ENCODE measurements around the gene PRAMEF8.
"Not testable (repeated sequence)": the region's sequence is repeated elsewhere in the genome, so short reads cannot be mapped to it uniquely, and the experiment has no call there.

PRAMEF8 gene

GRCh38 chr1:13253898-13254297, 31.0 kb downstream of the PRAMEF8 start, which contains the start of gene PRAMEF5:
Gene PRAMEF5, plus strand, starts transcription at chr1:13254198. Its CDS starts 5,071 bp downstream, at chr1:13259269.
- H2AFZ ChIP-seq (ENCODE audit: low read depth); H3K4me1 ChIP-seq (ENCODE audit: low read depth, poor library complexity, severe bottlenecking); H3K9ac ChIP-seq; H3K36me3 ChIP-seq (ENCODE audit: insufficient read depth); H3K27ac ChIP-seq; H3K79me2 ChIP-seq (ENCODE audit: insufficient read depth, low read depth); H3K4me2 ChIP-seq; H3K4me3 ChIP-seq (IDR thresholded peaks at IDR 0.05; ENCODE audit: insufficient read depth, low read depth, low read length); H4K20me1 ChIP-seq (ENCODE audit: insufficient read depth); H3K27me3 ChIP-seq (ENCODE audit: insufficient read depth, low read depth): not testable (repeated sequence)

- not testable (repeated sequence) for H3K36me3 ChIP-seq (ENCODE audit: insufficient read depth); H4K20me1 ChIP-seq (ENCODE audit: insufficient read depth); H3K9ac ChIP-seq; H3K4me3 ChIP-seq (IDR thresholded peaks at IDR 0.05; ENCODE audit: insufficient read depth, low read depth, low read length); H3K4me2 ChIP-seq; H3K27ac ChIP-seq; H2AFZ ChIP-seq (ENCODE audit: low read depth); H3K4me1 ChIP-seq (ENCODE audit: low read depth, poor library complexity, severe bottlenecking); H3K27me3 ChIP-seq (ENCODE audit: insufficient read depth, low read depth); H3K79me2 ChIP-seq (ENCODE audit: insufficient read depth, low read depth)
These were observed 37.8 kb downstream of the PRAMEF8 start for GRCh38 chr1:13247122-13247521.

- H3K36me3 ChIP-seq (ENCODE audit: insufficient read depth); H3K4me2 ChIP-seq; H3K27ac ChIP-seq; H3K4me3 ChIP-seq (IDR thresholded peaks at IDR 0.05; ENCODE audit: insufficient read depth, low read depth, low read length); H3K79me2 ChIP-seq (ENCODE audit: insufficient read depth, low read depth); H4K20me1 ChIP-seq (ENCODE audit: insufficient read depth); H2AFZ ChIP-seq (ENCODE audit: low read depth); H3K4me1 ChIP-seq (ENCODE audit: low read depth, poor library complexity, severe bottlenecking); H3K27me3 ChIP-seq (ENCODE audit: insufficient read depth, low read depth); H3K9ac ChIP-seq: not testable (repeated sequence)
These were observed 38.4 kb downstream of the PRAMEF8 start for GRCh38 chr1:13246554-13246871.

DNA sequence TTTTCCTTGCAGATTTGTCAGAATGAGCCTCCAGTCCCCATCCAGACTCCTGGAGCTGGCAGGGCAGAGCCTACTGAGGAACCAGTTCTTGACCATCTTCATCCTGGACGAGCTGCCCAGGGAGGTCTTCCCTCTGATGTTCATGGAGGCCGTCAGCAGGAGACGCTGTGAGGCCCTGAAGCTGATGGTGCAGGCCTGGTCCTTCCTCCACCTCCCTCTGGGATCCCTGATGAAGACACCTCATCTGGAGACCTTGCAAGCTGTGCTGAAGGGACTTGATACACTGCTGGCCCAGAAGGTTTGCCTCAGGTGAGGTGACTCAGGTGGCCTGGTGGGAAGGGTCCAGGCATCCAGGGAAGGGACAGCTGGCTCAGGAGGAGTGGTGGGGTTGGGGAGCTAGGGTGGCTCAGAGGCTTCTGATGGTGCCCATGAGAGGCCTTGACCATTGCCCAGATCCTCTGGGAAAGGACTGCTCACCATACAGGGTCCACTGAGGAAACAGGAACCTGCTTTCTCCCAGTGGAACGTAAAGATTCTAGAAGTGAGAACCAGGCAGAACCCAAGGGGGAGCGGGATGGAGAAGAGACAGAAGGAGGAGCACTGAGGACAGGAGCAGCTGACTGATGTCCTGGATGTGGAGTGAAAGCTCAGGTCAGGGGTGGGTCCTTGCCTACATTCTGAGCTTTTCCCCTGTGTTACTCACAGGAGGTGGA, 38.9 kb downstream of the PRAMEF8 start:
- H3K36me3 ChIP-seq (ENCODE audit: insufficient read depth); H3K27ac ChIP-seq; H3K4me1 ChIP-seq (ENCODE audit: low read depth, poor library complexity, severe bottlenecking); H3K4me3 ChIP-seq (IDR thresholded peaks at IDR 0.05; ENCODE audit: insufficient read depth, low read depth, low read length); H3K4me2 ChIP-seq; H3K9ac ChIP-seq; H3K79me2 ChIP-seq (ENCODE audit: insufficient read depth, low read depth); H4K20me1 ChIP-seq (ENCODE audit: insufficient read depth); H2AFZ ChIP-seq (ENCODE audit: low read depth); H3K27me3 ChIP-seq (ENCODE audit: insufficient read depth, low read depth): not testable (repeated sequence)

DNA sequence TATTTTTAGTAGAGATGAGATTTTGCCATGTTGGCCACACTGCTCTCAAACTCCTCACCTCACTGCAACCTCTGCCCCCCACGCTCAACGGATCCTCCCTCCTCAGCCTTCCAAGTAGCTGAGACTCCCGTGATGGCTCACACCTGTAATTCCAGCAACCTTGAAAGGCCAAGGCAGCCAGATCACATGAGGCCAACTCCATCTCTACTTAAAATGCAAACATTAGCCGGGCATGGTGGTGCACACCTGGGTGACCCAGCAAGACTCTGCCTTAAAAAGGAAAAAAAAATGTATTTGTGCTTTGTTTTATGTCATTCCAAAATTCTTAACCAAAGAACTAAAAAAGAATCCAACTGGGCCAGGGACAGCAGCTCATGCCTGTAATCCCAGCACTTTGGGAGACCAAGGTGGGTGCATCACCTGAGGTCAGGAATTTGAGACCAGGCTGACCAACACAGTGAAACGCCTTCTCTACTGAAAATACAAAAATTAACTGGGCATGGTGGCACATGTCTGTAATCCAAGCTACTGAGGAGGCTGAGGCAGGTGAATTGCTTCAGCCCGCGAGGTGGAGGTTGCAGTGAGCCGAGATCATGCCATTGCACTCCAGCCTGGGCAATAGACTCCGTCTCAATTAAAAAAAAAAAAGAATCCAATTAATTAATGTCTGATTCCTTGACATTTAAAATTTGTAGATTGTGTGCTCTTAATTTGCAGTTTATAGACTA, 41.2 kb downstream of the PRAMEF8 start:
- not testable (repeated sequence) for H3K27ac ChIP-seq; H3K36me3 ChIP-seq (ENCODE audit: insufficient read depth); H2AFZ ChIP-seq (ENCODE audit: low read depth); H3K79me2 ChIP-seq (ENCODE audit: insufficient read depth, low read depth); H3K4me3 ChIP-seq (IDR thresholded peaks at IDR 0.05; ENCODE audit: insufficient read depth, low read depth, low read length); H3K27me3 ChIP-seq (ENCODE audit: insufficient read depth, low read depth); H3K9ac ChIP-seq; H3K4me2 ChIP-seq; H3K4me1 ChIP-seq (ENCODE audit: low read depth, poor library complexity, severe bottlenecking); H4K20me1 ChIP-seq (ENCODE audit: insufficient read depth)

DNA sequence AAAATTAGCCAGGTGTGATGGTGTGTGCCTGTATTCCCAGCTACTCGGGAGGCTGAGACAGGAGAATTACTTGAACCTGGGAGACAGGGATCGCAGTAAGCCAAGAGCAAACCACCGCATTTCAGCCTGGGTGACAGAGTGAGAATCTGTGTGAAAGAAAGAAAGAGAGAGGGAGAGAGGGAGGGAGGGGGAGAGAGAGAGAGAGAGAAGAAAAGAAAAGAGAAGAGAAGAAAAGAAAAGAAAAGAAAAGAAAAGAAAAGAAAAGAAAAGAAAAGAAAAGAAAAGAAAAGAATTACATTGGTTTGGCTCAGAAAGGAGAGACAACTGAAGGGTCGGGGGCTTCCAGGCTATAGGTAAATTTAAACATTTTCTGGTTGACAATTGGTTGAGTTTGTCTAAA, 45.3 kb downstream of the PRAMEF8 start:
- H3K4me2 ChIP-seq; H3K27me3 ChIP-seq (ENCODE audit: insufficient read depth, low read depth); H3K4me1 ChIP-seq (ENCODE audit: low read depth, poor library complexity, severe bottlenecking); H2AFZ ChIP-seq (ENCODE audit: low read depth); H4K20me1 ChIP-seq (ENCODE audit: insufficient read depth); H3K9ac ChIP-seq; H3K4me3 ChIP-seq (IDR thresholded peaks at IDR 0.05; ENCODE audit: insufficient read depth, low read depth, low read length); H3K27ac ChIP-seq; H3K79me2 ChIP-seq (ENCODE audit: insufficient read depth, low read depth); H3K36me3 ChIP-seq (ENCODE audit: insufficient read depth): not testable (repeated sequence)

GRCh38 chr1:13237572-13237971, 47.4 kb downstream of the PRAMEF8 start:
- not testable (repeated sequence) for H3K9ac ChIP-seq; H3K79me2 ChIP-seq (ENCODE audit: insufficient read depth, low read depth); H3K4me3 ChIP-seq (IDR thresholded peaks at IDR 0.05; ENCODE audit: insufficient read depth, low read depth, low read length); H2AFZ ChIP-seq (ENCODE audit: low read depth); H3K36me3 ChIP-seq (ENCODE audit: insufficient read depth); H3K4me1 ChIP-seq (ENCODE audit: low read depth, poor library complexity, severe bottlenecking); H4K20me1 ChIP-seq (ENCODE audit: insufficient read depth); H3K27ac ChIP-seq; H3K27me3 ChIP-seq (ENCODE audit: insufficient read depth, low read depth); H3K4me2 ChIP-seq

GRCh38 chr1:13234057-13234456, 50.9 kb downstream of the PRAMEF8 start:
- not testable (repeated sequence) for H3K4me3 ChIP-seq (IDR thresholded peaks at IDR 0.05; ENCODE audit: insufficient read depth, low read depth, low read length); H3K27me3 ChIP-seq (ENCODE audit: insufficient read depth, low read depth); H3K4me2 ChIP-seq; H2AFZ ChIP-seq (ENCODE audit: low read depth); H3K27ac ChIP-seq; H3K4me1 ChIP-seq (ENCODE audit: low read depth, poor library complexity, severe bottlenecking); H3K9ac ChIP-seq; H3K36me3 ChIP-seq (ENCODE audit: insufficient read depth); H4K20me1 ChIP-seq (ENCODE audit: insufficient read depth); H3K79me2 ChIP-seq (ENCODE audit: insufficient read depth, low read depth)

DNA sequence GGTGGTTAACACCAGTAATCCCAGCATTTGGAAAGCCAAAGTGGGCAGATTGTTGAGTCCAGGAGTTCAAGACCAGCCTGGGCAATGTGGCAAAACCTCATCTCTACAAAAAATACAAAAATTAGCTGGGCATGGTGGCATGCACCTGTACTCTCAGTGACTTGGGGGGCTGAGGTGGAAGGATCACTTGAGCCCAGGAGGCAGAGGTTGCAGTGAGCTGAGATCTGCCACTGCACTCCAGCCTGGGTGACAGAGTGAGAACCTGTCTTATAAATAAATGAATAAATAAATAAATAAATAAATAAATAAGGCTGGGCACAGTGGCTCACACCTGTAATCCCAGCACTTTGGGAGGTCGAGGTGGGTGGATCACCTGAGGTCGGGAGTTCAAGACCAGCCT, 52.9 kb downstream of the PRAMEF8 start:
- H3K79me2 ChIP-seq (ENCODE audit: insufficient read depth, low read depth); H2AFZ ChIP-seq (ENCODE audit: low read depth): not testable (repeated sequence)

More for the DNA sequence above, 52.9 kb downstream of the PRAMEF8 start:
- not testable (repeated sequence) for H3K27me3 ChIP-seq (ENCODE audit: insufficient read depth, low read depth); H3K4me2 ChIP-seq; H3K9ac ChIP-seq; H4K20me1 ChIP-seq (ENCODE audit: insufficient read depth); H3K27ac ChIP-seq; H3K36me3 ChIP-seq (ENCODE audit: insufficient read depth); H3K4me1 ChIP-seq (ENCODE audit: low read depth, poor library complexity, severe bottlenecking); H3K4me3 ChIP-seq (IDR thresholded peaks at IDR 0.05; ENCODE audit: insufficient read depth, low read depth, low read length)

All from KMS-11 (cell line).